ENCODE measurements around the gene RNF31.

DNA sequence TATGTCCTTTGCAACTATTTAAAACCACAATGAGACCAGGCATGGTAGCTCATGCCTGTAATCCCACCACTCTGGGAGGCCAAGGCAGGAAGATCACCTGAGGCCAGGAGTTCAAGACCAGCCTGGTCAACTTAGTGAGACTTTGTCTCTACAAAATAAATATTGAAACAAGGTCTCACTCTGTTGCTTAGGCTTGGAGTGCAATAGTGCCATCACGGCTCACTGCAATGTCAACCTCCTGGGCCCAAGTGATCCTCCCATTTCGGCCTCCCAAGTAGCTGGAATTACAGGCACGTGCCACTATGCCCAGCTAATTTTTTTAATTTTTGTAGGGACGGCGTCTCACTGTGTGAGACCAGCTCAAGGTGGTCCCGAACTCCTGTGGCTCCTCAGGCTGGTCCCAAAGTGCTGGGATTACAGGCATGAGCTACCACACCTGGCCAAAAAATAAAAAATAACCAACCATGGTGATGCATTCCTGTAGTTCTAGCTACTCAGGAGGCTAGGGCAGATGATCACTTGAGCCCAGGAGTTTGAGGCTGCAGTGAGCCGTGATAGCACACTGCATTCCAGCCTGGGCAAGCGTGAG, 17.8 kb upstream of the RNF31 start:
- TF ChIP-seq, protein P1, sequence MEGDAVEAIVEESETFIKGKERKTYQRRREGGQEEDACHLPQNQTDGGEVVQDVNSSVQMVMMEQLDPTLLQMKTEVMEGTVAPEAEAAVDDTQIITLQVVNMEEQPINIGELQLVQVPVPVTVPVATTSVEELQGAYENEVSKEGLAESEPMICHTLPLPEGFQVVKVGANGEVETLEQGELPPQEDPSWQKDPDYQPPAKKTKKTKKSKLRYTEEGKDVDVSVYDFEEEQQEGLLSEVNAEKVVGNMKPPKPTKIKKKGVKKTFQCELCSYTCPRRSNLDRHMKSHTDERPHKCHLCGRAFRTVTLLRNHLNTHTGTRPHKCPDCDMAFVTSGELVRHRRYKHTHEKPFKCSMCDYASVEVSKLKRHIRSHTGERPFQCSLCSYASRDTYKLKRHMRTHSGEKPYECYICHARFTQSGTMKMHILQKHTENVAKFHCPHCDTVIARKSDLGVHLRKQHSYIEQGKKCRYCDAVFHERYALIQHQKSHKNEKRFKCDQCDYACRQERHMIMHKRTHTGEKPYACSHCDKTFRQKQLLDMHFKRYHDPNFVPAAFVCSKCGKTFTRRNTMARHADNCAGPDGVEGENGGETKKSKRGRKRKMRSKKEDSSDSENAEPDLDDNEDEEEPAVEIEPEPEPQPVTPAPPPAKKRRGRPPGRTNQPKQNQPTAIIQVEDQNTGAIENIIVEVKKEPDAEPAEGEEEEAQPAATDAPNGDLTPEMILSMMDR (IDR thresholded peaks at IDR 0.05): no peak
- TF ChIP-seq ZFX (IDR thresholded peaks at IDR 0.05; ENCODE audit: borderline replicate concordance): no peak

All from 22Rv1 (cell line).